Measurements from ENCODE around the gene ABO. TPM values are rescaled to one million over a fixed set of nuclear protein-coding genes. Genes with fewer than 3 reads are reported as not detected.

The ABO gene
- total RNA-seq, 2 donors from 2014 or later = 0.35 to 1.2 TPM

DNA sequence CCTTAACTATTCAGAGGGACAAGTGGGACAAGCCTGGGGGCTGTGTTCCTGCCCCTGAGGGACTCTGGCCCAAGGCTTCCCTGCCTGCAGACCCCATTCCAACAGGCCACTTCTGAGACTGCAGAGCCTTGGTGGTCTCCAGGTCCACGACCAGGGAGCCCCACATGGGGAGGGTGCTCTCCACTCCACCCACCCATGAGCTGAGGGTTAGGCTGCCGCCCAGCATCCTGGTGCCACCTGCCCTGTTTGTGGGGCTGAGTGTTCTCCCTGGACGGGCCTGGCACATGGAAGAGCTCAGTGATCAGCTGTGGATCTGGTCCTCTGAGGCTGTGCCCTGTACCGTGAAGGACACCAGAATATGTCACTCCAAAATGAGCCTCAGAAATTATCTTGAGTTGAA lies 2.5 kb upstream of the ABO start:
- Histone ChIP-seq H3K27ac (ENCODE audit: low read depth, low read length) (no peak overlapping the region), H3K9ac (ENCODE audit: extremely low read depth, low read length, poor library complexity, severe bottlenecking) (no peak overlapping the region), H3K36me3 (ENCODE audit: control insufficient read depth, insufficient read depth, low read length) (no peaks in the 10 kb centered on the region), H3K4me3 (ENCODE audit: low read length) (no peak overlapping the region), H3K4me1 (ENCODE audit: control insufficient read depth, insufficient read depth, low read length) (no peaks in the 10 kb centered on the region), H3K9me3 (ENCODE audit: control insufficient read depth, low read length) (no peaks in the 10 kb centered on the region), H3K27me3 (ENCODE audit: control insufficient read depth, insufficient read depth, low read length, poor library complexity, severe bottlenecking) (peaks cover 93% of the 10 kb centered on the region)
- Mint-ChIP-seq H3K9me3 (peaks cover 26% of the 10 kb centered on the region), H3K27me3 (ENCODE audit: insufficient read depth) (peaks cover 63% of the 10 kb centered on the region), H3K4me1 (peaks cover 2% of the 10 kb centered on the region), H3K4me3 (no peak overlapping the region), H3K27ac (no peak overlapping the region), H3K36me3 (ENCODE audit: low read depth) (no peaks in the 10 kb centered on the region)
- TF ChIP-seq, protein P1, sequence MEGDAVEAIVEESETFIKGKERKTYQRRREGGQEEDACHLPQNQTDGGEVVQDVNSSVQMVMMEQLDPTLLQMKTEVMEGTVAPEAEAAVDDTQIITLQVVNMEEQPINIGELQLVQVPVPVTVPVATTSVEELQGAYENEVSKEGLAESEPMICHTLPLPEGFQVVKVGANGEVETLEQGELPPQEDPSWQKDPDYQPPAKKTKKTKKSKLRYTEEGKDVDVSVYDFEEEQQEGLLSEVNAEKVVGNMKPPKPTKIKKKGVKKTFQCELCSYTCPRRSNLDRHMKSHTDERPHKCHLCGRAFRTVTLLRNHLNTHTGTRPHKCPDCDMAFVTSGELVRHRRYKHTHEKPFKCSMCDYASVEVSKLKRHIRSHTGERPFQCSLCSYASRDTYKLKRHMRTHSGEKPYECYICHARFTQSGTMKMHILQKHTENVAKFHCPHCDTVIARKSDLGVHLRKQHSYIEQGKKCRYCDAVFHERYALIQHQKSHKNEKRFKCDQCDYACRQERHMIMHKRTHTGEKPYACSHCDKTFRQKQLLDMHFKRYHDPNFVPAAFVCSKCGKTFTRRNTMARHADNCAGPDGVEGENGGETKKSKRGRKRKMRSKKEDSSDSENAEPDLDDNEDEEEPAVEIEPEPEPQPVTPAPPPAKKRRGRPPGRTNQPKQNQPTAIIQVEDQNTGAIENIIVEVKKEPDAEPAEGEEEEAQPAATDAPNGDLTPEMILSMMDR (conservative IDR thresholded peaks at IDR 0.05) = no peak
- WGBS, 2 experiments (ENCODE audit: insufficient coverage in 1 of 2, insufficient read length in 1 of 2) = 87 to 89% methylated on average over 2 to 4 of the region's 4 CpGs
- no peak for DNase-seq

DNA sequence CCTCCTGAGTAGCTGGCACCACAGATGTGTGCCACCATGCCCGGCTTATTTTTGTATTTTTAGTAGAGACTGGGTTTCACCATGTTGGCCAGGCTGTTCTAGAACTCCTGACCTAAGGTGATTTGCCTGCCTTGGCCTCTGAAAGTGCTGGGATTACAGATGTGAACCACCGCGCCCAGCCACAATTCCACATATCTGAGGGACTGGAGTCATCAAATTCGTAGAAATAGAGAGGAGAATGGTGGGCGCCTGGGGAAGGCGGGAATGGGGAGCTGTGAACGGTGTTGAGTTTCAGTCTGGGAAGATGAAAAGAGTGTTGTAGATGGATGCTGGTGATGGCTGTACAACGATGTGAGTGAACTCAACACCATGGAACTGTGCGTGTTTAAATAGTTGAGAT lies 1.9 kb upstream of the ABO start:
- DNase-seq = no peak
- peaks cover 2% of the 10 kb centered on the region for H3K4me1 Mint-ChIP-seq
- H3K27ac ChIP-seq (ENCODE audit: low read depth, low read length) = no peak overlapping the region
- H3K27me3 ChIP-seq (ENCODE audit: control insufficient read depth, insufficient read depth, low read length, poor library complexity, severe bottlenecking) = peaks cover 92% of the 10 kb centered on the region
- TF ChIP-seq, protein P1 (conservative IDR thresholded peaks at IDR 0.05) = no peak
- H3K4me3 Mint-ChIP-seq = no peak overlapping the region
- H3K27me3 Mint-ChIP-seq (ENCODE audit: insufficient read depth) = peaks cover 68% of the 10 kb centered on the region
- no peaks in the 10 kb centered on the region for H3K36me3 Mint-ChIP-seq (ENCODE audit: low read depth)
- H3K36me3 ChIP-seq (ENCODE audit: control insufficient read depth, insufficient read depth, low read length) = no peaks in the 10 kb centered on the region
- peaks cover 26% of the 10 kb centered on the region for H3K9me3 Mint-ChIP-seq
- H3K9me3 ChIP-seq (ENCODE audit: control insufficient read depth, low read length) = no peaks in the 10 kb centered on the region
- no peak overlapping the region for H3K27ac Mint-ChIP-seq
- WGBS, 2 experiments (ENCODE audit: insufficient coverage in 1 of 2, insufficient read length in 1 of 2) = 92 to 93% methylated on average over 9 of the region's 9 CpGs
- H3K9ac ChIP-seq (ENCODE audit: extremely low read depth, low read length, poor library complexity, severe bottlenecking) = no peak overlapping the region
- no peaks in the 10 kb centered on the region for H3K4me1 ChIP-seq (ENCODE audit: control insufficient read depth, insufficient read depth, low read length)
- H3K4me3 ChIP-seq (ENCODE audit: low read length) = no peak overlapping the region

DNA sequence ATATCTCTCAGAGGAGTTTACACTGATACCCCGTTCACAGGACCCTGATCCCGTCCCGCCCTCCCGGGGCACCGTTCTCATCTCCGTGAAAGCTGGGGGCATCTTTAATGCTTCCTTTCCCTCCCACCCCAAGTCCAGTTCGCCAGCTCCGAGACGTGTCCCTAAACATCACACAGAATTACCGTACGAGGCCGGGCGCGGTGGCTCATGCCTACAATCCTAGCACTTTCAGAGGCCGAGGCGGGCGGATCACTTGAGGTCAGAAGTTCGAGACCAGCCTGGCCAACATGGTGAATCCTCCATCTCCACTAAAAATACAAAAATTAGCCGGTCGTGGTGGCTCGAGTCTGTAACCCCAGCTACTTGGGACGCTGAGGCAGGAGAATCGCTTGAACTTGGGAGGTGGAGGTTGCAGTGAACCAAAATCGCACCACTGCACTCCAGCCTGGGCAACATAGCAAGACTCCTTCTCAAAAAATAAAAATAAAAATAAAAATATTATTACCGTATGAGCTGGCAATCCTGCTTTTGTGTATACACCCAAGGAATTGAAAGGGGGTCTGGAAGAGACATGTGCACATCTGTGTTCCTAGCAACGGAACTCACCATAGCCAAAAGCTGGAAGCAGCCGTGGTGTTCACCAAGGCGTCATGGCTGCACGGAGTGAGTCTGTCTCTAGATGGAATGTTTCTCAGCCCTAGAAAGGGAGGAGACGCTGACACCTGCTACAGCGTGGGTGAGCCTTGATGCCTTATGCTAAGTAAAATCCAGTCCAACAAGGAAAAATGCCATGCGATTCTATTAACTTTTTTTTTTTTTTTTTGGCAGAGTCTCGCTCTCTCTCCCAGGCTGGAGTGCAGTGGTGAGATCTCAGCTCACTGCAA lies 1.2 kb upstream of the ABO start:
- Mint-ChIP-seq H3K9me3 (peaks cover 26% of the 10 kb centered on the region), H3K4me1 (peaks cover 2% of the 10 kb centered on the region), H3K4me3 (peak overlapping the region; percentile 49), H3K27ac (no peak overlapping the region), H3K27me3 (ENCODE audit: insufficient read depth) (peaks cover 75% of the 10 kb centered on the region), H3K36me3 (ENCODE audit: low read depth) (no peaks in the 10 kb centered on the region)
- Histone ChIP-seq H3K4me1 (ENCODE audit: control insufficient read depth, insufficient read depth, low read length) (no peaks in the 10 kb centered on the region), H3K4me3 (ENCODE audit: low read length) (peak overlapping the region; percentile 35), H3K9ac (ENCODE audit: extremely low read depth, low read length, poor library complexity, severe bottlenecking) (no peak overlapping the region), H3K27me3 (ENCODE audit: control insufficient read depth, insufficient read depth, low read length, poor library complexity, severe bottlenecking) (peaks cover 90% of the 10 kb centered on the region), H3K9me3 (ENCODE audit: control insufficient read depth, low read length) (no peaks in the 10 kb centered on the region), H3K27ac (ENCODE audit: low read depth, low read length) (no peak overlapping the region), H3K36me3 (ENCODE audit: control insufficient read depth, insufficient read depth, low read length) (no peaks in the 10 kb centered on the region)
- WGBS, 2 experiments (ENCODE audit: insufficient coverage in 1 of 2, insufficient read length in 1 of 2) = 72 to 87% methylated on average over 14 to 33 of the region's 33 CpGs
- no peak for DNase-seq
- TF ChIP-seq, protein P1 (conservative IDR thresholded peaks at IDR 0.05) = no peak
